Measurements from ENCODE around the gene SLC39A10.
"Not testable (repeated sequence)": the region's sequence is repeated elsewhere in the genome, so short reads cannot be mapped to it uniquely, and the experiment has no call there.

SLC39A10 gene, protein sequence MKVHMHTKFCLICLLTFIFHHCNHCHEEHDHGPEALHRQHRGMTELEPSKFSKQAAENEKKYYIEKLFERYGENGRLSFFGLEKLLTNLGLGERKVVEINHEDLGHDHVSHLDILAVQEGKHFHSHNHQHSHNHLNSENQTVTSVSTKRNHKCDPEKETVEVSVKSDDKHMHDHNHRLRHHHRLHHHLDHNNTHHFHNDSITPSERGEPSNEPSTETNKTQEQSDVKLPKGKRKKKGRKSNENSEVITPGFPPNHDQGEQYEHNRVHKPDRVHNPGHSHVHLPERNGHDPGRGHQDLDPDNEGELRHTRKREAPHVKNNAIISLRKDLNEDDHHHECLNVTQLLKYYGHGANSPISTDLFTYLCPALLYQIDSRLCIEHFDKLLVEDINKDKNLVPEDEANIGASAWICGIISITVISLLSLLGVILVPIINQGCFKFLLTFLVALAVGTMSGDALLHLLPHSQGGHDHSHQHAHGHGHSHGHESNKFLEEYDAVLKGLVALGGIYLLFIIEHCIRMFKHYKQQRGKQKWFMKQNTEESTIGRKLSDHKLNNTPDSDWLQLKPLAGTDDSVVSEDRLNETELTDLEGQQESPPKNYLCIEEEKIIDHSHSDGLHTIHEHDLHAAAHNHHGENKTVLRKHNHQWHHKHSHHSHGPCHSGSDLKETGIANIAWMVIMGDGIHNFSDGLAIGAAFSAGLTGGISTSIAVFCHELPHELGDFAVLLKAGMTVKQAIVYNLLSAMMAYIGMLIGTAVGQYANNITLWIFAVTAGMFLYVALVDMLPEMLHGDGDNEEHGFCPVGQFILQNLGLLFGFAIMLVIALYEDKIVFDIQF

DNA sequence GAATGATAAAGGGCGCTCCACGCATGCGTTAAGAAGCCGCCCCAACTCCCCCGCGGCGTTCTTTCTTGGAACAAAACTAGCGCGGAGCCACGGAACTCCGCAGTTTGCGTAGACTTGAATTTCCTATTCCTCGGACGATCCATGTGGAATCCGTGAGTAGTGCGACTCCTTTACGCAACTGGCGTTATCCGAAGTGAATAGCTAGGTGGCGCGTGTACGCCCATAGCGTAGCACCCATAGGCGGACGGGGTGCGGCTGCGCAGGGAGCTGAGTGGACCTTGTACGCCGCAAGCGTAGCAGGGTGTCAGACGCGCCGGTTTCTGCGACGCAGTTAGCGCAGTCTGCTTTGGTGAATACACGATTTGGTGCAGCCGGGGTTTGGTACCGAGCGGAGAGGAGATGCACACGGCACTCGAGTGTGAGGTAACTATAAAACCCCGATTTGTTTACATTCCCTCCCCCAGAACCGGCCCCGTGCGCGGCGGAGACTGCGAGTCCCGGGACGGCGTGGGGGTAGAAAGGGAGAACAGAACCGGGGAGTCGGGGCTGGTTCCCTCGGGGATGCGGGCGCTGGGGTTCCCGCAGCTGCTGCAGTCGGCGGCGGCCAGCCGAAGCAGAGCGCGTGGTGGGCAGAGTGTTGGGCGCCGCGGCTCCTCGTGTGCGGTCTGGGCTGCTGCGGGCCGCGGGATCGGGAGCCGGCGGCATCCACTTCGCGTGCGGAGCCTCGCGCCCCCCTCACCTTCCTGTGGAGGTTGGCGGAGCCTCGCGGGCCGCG is at the start of gene SLC39A10:
Gene SLC39A10 (plus strand): TSS at position 368 of the 775 bp plus-strand sequence. CDS start 22,817 bp downstream, outside the sequence.
- DNase-seq = peak; percentile 99

DNA sequence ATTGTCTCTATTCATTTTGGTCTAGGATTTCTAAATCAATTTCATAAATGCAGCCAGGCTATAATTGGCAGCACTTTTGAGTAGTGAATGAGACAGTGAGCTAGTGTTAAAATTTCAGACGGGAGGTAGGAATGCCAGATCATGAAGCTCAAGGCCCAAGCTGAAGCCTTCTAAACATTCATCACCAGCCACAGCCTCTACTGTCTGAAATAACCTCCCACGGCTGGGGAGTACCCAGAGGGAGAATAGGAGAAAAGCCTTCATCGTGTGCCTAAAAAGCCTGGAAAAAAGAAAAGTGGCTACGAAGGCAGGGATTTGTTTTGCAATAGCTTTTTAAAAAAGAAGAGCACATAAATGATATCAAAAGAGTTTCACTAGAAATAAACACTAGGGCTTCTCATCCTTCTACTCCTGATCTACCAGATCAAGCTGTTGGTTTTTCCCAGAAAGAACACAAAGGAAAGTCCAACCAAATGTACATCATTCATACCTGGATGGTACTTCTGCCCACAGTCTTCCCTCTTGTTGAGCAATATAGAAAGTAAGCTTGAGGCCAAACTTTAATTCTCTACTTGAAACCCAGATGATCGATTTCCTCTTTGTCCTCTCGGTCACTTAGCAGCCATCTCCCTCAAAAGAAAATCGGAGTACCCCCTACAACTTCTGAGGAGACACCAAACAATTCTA is 48.1 kb upstream of the SLC39A10 start:
- DNase-seq = no peak

DNA sequence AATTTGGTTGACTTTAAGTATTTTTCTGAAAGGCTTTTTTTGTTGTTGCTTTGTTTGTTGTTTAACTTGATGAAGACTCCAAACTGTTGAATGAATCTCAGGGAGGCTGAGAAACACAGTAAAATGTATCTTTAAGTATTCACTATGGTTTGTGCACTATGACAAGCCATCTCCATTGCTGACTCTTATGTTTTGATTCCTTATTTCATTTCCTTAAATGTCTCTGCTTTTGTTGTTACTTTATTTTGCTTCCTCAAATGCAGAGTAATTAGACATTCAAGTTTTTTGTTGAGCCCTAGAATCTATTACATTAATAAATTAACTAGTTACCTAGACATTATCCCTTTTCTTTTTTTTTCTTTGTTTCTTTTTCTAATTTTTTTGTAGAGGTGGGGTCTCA is 46.3 kb upstream of the SLC39A10 start:
- DNase-seq = no peak

DNA sequence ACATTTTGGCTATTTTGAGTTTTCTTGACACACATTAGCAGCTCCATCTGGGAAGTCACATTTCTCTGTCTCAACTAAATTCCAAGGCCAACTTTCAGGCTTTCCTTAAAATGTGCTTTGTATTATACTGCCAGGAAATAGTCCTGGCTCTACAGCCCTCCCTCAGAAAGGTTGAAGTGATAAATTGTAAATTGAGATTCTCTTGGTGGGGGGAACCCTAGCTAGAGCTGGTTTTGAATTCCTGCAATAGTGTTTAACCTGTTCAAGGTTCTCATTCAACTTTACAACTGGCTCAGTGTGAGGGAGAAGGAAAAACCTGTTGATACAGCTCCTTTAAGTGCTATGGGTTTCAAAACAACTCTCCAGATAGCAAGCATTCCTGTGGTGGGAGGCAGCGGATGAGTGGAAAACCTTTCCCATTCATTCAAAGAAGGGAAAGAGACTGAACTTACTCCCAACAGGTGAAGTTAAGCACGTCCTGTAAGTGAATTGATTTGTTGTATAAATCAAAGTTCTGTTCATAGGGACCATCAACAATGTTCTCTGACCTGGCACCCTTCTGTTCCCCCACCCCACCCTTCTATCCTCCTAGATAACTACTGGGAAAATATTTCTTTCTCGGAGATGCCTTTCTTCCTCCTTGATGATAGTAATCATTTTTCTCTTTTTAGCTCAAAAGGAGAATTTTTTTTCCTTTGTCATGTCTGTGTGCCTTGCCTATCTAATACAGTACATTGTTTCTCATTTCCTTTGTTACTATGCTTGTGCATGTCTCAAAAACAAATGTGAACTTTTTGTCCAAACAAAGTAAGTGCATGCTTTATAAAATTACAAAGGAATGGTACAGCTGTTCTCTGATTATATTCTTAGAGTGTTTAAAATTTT is 44.2 kb upstream of the SLC39A10 start:
- DNase-seq = no peak

DNA sequence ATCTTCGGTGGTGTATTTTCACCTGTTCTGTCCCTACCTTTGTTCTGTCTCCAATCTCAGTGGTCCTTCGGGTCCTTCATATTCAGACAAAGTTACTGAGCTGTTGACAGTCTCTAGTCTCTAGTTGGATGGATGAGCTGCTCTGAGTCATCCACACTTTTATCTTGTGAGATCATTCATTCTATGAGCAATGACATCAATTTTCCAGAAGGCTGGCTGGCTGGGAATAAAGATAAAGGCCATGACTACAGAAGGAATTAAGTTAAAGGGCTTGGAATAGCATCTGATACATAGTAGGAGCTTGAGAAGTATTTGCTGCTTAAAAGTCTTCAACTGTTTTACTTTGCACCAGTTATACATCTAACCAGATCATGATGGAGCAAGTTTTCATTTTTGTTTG is 43.1 kb upstream of the SLC39A10 start:
- no peak for DNase-seq

DNA sequence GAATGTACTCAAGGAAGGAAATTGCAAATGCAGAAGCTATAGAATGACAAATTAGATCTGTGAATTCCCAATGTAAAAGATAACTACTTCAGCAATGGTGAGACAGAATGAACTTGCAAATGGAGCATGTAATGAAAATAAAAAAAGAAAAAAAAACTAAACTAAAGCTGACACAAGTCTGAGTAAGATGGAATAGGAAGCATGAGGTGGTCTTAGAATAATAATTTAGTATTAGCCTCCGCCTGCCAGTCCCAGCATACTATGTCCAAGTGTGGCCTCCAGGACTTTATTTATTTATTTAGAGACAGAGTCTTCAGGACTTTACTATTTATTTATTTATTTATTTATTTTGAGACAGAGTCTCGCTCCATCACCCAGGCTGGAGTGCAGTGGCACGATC is 37.4 kb upstream of the SLC39A10 start:
- DNase-seq = no peak

DNA sequence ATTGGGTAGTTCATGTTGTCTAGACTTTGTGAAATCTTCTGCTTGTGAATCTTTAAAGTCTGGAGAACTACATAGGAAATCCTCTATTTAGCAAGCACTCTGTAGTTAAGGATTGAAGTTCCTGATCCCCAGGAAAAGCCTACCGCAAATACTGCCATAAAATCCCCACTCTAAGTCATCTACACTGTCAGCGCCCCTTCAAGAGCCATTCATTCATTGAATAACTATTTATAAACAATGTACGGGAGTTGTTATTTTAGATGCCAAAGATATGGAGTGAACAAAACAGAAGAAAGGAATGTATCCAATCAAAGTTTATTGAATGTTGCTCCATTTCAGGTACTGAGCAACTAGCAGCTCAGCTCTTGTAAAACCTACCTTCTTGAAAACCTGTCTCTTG is 36.5 kb upstream of the SLC39A10 start:
- no peak for DNase-seq

DNA sequence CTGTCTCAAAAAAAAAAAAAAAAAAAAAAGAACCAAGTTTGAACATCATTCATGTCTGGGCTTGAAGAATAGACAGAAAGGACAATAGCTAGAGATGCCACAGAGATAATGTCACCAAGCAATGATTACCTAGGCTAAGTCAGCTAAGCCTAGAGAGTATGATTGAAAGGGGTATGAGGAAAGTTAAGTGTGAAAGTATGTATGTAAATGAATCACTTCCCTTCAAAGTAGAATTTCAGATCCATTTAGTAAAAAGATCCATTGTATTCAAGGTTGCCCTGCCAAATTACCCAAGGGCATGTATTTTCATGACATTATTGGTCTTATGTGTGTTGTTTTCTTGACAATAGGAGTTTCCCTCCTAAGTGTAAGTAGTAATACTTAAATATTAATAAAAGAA is 34.1 kb upstream of the SLC39A10 start:
- DNase-seq = no peak

DNA sequence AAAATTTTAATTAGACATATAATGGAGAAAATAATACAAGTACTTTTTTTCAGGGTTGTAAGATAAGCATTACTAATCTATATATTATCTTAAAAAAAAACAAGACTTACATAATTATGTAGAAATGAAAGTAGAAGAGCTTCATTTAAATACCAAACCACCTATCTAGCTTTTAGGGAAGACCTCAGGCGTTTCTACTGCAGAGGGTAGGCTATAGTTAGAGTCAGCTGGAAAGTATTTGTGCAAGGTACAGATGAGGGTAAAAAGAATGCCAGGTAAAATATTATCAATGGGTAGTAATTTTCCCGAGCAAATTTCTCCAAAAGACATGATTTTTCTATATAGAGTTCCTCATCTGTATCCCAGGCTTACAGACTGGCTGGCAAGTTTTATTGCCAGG is 30.5 kb upstream of the SLC39A10 start:
- no peak for DNase-seq

DNA sequence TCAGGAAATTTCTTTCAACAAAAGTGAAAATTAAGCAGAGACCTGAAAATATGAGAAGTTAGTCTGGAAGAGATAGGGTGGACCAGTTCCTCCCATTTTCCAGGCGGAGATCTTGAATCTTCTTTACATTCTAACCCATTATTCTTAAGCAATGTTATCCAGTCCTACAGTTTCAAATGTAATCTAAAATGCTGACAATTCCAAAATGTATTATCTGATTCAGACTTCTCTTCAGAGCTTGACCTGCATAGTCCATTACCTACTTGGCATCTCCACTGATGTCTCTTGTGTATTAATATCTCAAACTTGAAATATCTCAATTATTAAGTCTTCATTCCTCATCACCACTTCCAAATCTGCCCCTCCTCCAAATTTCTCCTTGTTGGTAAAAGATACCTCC is 28.4 kb upstream of the SLC39A10 start:
- no peak for DNase-seq

DNA sequence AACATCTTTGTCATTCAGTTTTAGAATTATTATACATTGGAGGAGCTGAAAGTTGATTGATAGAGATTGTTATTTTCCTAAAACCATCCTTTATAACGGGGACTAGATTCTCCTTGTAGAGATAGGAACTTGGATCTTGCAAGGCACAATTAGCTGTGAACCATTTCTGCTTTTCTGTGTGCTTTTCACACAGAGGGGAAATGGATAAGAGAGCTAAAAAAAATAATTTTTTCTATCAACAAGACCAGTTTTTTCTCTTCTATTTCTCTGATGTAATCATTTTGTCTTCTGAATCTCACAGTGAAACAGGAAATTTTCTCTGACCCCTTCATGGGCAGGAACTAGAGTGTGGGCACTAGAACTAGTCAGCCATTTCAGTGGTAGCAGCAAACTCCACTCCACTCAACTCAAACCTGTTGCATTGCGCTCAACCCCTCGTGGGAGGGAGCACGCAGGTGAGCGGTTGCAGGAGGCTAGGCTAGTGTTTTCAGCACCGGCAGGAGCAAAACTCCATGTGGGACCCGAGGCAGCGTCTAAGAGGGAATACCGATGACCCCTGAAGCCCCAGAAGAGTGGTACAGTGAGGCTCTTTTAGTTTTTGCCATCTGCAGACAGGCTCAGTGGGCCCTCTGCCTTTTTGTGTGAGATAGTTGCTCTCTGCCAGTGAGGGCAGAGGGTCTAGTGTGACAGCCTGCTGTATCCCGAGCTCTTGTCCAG is 24.0 kb upstream of the SLC39A10 start:
- no peak for DNase-seq

DNA sequence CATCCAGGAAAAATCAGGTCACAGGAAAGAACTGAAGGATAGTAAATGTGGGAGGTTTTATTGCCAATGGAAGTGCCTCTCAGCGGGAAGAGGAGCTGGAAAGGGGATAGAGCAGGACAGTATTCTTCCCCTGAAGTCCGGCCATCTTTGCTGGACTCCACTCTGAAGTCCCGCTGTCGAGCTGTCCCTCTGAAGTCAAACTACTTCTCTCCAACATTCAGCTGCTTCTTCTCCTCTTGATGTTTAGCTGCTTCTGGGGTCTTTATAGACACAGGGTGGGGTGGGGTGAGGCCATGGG is 23.5 kb upstream of the SLC39A10 start:
- no peak for DNase-seq

DNA sequence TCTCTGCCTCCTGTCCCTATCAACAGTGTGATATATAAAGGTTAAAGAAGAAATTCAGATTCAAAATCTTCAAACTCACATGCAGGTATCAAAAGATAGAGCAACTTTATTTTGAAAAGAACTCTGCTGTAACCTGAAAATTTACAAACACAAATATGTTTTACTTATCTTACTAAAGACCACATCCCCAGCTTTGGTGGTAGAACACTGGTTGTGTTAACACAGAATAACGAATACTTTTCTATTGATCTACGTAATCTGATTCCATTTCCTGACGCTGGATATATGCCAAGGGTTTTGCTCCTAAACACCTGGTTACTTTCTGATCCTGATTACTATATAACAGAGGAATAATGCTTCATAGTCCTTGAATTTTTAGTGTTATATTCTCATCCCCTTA is 23.1 kb upstream of the SLC39A10 start:
- no peak for DNase-seq

DNA sequence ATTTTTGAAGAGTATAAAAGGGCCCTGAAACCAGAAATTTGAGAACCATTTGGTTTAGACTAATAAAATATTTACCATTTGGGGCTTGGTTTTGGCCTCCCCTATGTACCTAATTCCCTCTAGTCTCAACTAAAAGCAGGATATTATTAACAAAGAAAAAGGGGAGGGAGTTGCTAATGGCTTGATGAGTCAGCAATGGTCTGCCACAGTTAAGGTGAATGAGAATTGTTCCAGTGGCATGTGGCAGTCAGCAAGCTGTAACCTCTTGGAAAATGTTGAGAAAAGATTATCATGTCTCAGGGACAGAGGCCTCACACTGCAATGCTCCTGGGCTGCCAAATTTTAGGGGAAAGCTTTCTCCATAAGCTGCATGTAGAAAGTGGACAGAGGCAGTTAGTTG is 20.1 kb upstream of the SLC39A10 start:
- no peak for DNase-seq

DNA sequence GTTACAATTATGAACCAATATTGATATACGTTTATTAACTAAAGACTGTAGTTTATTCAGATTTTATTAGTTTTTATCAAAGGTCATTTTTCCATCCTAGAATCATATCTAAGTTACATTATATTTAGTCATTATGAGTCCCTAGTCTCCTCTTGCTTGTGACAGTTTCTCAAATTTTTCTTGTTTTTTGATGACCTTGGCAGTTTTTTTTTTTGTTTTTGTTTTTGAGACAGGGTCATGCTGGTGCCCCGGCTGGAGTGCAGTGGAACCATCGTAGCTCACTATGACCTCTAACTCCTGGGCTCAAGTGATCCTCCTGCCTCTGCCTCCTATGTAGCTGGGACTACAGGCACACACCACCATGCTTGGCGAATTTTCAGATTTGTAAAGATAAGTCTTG is 18.3 kb upstream of the SLC39A10 start:
- DNase-seq = no peak

DNA sequence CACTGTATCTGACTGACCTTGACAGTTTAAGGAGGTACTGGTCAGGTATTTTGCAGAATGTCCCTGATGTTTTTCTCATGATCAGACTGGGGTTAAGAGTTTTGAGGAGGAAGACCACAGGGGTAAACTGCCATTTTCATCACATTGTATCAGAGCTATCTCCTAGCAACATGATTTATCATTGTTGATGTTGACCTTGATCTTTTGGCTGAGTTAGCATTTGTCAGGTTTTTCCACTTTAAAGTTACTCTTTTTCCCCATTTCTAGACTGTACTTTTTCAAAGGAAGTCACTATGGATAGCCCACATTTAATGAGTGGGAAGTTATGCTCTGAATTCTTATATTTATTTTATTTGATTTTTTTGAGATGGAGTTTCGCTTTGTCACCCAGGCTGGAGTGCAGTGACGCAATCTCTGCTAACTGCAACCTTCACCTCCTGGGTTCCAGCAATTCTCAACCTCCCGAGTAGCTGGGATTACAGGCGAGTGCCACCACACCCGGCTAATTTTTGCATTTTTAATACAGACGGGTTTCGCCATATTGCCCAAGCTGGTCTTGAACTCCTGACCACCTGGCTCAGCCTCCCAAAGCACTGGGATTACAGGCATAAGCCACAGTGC is 17.7 kb upstream of the SLC39A10 start:
- no peak for DNase-seq

DNA sequence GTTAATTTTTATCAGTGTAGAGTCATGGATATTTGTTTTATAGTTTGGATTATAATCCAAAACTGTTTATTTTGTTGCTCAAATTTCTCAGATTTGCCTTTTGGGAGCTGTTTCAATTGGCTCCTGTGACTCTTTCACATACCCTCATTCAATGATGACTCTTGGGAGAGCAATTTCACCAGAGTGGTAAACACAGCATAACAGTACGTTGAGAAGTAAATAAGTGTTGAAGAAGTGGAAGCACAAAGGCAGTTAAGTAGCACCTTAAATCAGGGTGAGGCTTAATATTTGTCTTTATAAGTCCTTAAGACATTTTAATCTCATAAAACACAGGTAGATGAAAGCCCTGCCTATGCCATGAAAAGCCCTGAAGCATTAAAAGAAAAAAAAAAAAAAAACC is 17.1 kb upstream of the SLC39A10 start:
- no peak for DNase-seq

DNA sequence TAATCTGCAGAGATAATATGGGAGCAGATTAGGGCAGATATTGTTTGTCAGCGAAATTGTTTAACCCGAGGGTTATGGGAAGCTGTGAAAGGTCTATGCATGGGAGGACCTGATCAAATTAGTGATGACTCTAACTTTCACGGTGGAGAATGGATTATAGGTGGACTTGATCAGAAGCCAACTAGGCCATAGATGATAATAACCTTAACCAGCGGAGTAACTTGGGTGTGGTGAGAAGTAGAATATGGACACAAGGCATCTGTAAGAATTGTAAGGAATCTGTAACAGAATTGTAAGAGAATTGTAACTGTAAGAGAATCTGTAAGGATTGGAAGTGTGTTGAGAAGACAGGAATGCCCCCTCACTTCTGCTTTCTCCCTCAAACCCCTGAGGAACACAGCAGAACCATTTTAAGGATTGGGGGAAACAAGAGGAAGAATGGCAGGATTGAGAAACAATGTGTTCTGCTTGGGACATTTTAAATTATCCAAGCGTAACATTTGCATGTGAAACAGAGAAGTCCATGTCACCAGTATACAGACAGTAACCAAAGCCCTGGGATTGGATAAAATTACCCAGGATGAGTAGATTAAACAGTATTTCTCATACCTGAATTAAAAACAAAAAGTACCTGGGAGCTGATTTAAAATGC is 14.9 kb upstream of the SLC39A10 start:
- DNase-seq = no peak

DNA sequence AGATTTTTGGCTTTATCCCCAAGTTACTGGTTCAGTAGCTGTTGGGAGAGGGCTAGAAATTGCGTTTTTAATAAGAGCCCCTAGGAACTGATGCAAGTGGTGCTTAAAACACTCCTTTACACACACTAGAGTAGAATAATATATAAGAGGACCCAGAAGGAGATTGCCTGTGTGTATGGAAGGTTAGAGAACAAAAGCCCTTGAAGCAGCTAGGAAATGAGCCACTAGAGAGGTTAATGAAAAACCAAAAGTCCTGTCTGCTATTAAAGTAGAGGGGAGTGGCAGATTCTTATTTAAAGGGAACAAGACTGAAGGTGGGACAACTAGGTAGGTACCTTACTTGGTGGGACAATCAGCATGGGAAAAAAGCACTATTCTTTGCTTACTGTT is 14.4 kb upstream of the SLC39A10 start:
- no peak for DNase-seq

DNA sequence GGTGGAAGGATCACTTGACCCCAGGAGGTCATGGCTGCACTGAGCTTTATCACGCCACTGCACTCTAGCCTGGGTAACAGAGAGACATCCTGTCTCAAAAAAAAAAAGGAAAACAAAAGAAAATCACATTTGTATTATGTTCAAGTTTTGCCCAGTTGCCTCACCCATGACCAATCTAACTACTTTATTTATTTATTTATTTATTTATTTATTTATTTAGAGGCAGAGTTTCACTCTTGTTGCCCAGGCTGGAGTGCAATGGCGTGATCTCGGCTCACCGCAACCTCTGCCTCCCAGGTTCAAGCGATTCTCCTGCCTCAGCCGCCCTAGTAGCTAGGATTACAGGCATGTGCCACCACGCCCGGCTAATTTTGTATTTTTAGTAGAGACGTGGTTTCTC is 12.3 kb upstream of the SLC39A10 start:
- not testable (repeated sequence) for DNase-seq

All from NCI-H2107 (cell line).